Right ventricle myocardium inferior (tissue), 1 donor: ENCODE data around the gene CDK5RAP3. TPM values are rescaled to one million over a fixed set of nuclear protein-coding genes. Genes with fewer than 3 reads are reported as not detected.
"Not testable (repeated sequence)": the region's sequence is repeated elsewhere in the genome, so short reads cannot be mapped to it uniquely, and the experiment has no call there.

ENCODE experiments used
- ATAC-seq: fragments of 200-7000 bp; cut with Tn5 transposase; one replicate; pipeline ENCODE4 v1.9.1; 2020; ENCODE audit warnings: mild to moderate bottlenecking, moderate library complexity
- DNase-seq: peaks from one replicate; pipeline ENCODE4 v3.0.0; 2021; ENCODE audit errors: missing footprints
- intact Hi-C: fragments of 100-400 bp; cut with DNase I; formaldehyde crosslinking; loops from one replicate; pipeline ENCODE4 v1.11.0; 2022
- total RNA-seq: library from RNA; stranded (reverse); fragmentation: NEBNext Ultra II Directional; extraction: Animal tissue kit (Norgen Biotek cat#: 25700); gene quantifications from one replicate; pipeline ENCODE4 v1.2.1, GENCODE V29; 2021
- donor health status: DM: no; HTN: yes; CAD: no; lungs with severe emphysema.

CDK5RAP3 gene
- total RNA-seq, 1 donor from 2014 or later: 50.0 TPM

DNA sequence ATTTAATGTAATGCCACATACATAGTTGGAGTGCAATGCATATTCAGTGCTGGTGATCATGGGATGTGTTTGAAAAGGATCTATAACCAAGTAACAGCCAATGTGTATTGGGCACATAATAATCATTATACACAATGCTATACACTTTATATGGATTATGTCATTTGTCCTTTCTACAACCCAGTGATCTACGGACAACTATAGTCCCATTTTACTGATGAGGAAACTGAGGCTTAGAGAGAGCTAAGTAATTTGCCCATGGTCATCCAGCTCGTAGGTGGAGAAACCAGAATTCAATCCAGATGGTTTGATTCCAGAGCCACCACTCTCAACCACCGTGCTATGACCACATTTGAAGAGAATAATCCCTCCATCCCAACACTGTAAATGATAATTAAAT lies 39.3 kb downstream of the CDK5RAP3 start:
- no peak for ATAC-seq
- intact Hi-C loops: no loop called here
- no peak for DNase-seq

DNA sequence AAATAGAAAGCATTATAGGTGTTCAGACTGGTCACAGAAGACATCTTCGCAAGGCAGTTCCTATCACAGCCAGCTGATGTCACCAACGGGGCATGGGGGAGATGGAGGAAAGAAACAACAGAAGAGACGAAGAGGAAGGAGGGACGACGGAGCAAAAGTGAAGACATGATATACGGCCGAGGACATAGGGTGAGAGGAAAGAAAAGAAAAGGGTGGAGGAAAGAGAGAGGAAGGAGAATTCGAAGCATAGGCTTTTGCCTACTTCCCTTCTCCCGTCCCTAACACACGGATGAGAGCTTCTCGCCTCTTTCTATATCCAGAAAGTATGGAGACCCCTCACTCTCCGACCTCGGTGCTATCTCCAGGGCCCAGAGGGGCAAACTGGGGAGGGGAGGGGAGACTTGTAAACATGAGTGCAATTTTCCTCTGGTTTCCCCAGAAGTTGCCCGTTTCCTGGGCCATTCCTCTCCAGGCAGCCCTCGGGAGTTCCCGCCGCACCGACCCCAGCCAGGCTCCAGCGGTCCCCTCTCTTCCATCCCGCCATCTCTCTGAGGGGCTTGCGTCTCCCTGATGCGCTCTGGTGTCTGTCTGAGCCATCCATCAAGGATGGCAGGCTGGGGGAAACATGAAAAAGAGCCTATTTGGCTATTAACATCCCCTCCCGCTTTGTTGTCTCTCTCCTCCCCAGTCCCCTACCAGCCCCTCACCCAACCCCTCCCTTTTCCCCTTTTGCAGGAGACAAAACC lies 40.7 kb downstream of the CDK5RAP3 start:
- intact Hi-C loops: no loop called here
- DNase-seq: no peak
- ATAC-seq: no peak

DNA sequence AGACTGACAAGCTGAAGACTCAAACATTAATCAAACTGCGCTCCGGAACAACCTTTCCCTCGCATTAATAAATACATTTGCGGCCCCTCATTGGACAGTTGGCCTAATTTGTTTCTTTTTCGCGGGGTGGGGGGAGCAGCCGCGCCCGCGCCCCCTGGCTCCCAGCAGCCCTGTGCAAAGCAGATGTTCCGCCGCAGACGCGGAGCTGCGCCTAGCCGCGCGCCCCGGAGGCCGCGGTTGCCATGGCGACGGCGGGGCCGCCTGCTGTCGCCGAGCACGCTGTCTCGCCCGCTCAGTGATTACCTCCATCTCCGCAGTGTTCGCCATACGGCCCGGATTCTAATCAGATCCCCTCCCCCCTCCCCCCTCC lies 41.2 kb downstream of the CDK5RAP3 start:
- DNase-seq (peak; percentile 81), ATAC-seq (peak; percentile 36)
- intact Hi-C loops: no loop called here

DNA sequence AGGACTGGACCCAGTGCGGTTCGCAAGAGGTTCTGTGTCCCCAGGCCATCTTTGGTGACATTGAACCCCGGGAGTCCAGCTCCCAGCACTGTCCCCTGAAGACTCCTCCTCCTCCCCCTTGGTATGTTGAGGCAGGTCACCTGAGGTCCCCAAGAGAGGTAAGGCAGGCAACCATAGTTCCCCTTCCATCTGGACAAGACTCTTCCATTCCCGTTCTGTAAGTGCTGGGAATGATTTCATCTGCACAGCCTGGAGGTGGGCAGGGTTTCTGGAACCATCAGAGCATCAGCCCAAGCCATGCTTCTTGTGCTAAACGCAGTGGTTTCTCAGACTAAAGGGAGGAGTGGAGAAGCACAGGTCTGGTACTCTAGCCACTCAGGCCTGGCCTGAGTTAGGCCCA lies 41.7 kb downstream of the CDK5RAP3 start:
- ATAC-seq (no peak), DNase-seq (no peak)
- intact Hi-C loops: no loop called here

DNA sequence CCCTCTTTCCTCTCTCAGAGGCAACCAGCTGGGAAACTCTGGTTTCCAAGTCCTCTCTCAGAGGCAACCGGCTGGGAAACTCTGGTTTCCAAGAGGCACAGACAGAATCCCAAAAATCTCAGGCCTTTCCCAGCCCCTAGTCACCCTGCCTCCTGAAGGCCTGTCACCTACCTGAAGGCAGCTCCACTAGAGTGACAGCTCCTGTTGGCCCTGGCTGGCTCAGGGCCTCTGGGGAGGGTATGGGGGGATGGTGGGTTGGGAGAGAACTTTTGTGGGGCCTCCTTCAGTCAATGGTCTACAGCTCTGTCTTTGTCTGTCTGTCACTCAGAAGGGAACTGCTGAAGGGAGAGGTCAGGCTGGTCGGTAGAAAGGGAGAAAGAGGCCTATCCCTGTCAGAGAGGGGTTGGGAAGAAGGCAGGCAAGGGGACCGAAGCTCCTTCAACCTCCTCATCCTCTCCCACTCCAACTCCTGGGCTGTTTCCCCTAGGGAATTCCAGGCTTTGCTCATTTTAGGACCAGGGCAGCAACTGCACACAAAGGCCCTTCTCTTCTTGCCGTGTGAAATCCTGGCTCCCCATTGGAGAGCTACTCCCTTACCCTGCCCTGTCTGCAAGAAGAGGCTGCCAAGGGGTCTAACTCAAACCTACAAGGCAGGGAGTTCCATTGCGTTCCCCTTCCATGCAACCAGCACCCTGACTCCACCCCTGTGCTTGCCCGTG lies 43.1 kb downstream of the CDK5RAP3 start:
- intact Hi-C loops: no loop called here
- no peak for ATAC-seq
- DNase-seq: no peak

DNA sequence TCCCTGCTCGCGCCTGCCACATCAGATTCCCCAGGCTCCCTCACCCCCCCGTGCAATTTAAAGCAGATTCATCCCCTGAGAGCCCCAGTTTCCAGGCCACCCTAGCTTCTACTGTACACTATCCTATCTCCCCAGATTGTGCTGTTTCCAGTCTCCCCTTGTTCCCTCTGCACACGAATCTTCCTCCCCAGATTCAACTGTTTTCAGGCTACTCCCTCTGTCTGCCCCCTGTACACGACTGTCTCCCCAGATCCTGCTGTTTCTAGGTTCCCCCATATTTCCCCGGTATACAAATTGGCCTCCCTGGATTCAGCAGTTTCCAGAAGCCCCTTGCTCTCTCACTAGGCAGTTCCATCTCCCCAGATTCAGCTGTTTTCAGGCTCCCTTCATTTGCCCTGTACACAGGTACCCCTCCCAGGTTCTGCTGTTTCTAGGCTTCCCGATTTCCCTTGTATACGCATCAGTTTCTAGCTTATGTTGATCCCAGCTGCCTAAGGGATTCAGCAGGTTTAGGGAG lies 43.7 kb downstream of the CDK5RAP3 start:
- DNase-seq (no peak), ATAC-seq (no peak)
- intact Hi-C loops: no loop called here

DNA sequence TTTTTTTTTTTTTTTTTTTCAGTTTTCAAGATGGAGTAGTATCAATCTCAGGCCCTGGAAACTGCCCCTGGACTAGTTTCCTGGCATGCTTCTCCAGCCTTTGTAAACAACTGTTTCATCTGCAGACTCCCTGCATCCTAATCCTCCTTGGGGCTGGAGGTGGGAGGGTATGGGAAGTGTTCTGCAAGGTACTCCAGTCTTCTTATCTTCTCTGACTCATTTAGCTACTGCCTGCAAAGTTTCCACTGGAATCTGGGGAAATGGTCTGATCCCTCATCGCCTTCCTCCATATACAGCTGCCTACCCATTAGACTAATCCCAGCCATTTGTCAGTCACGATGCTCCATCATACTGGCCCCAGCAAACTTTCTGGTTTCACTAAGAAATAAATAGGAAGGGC lies 45.2 kb downstream of the CDK5RAP3 start:
- ATAC-seq (no peak), DNase-seq (no peak)
- intact Hi-C loops: no loop called here

DNA sequence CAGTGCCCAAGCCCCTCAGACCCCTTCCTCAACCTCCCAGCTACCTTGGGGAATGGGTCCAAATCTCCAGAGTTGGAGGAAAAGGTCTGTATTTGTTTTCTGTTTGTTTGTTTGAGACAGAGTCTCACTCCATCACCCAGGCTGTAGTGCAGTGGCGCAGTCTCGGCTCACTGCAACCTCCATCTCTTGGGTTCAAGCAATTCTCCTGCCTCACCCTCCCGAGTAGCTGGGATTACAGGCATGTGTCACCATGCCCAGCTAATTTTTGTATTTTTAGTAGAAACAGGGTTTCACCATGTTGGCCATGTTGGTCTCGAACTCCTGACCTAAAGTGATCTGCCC lies 46.9 kb downstream of the CDK5RAP3 start:
- DNase-seq, ATAC-seq: not testable (repeated sequence)
- intact Hi-C loops: loop anchor here (1.0 kb wide), 2 partner anchors 39 to 68 kb away; no protein-coding TSS in a partner anchor

DNA sequence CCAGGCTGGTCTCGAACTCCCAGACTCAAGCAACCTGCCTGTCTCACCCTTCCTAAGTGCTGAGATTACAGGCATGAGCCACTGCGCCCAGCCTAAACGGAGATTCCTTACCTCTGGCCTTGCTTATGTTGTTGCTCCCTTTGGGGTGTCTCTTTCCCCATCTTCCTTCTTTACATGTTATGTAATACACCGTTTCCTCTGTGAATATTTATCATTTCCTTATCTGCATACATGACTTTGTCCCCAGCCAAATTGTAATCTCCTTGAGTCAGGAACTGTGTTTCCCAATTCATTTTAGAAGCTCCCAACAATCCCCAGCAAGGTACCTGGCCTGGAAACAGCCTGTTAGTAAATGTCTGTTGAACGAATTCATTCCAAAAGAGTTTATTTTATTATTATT lies 51.0 kb downstream of the CDK5RAP3 start:
- ATAC-seq (no peak), DNase-seq (no peak)
- intact Hi-C loops: loop anchor here (10.0 kb wide), 2 partner anchors 313 to 593 kb away; partner anchors contain the start of genes HOXB7 and HOXB8

DNA sequence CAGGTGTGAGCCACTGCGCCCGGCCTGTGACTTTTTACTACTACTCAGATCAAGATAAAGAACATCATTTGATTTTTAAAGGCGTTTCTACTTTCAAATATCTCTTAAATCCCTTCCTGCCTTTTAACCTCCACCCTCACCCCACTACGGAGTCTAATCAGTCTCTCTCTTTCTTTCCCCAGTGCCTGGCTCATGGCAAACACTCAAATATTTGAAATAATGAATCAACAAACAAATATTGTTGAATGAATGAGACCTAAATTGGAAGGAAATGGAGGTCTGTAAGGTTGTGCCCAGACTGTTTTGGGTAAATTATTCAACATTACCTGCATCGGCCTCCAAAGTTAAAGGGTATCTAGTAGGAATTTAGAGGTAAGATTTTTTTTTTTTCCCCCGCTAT lies 52.0 kb downstream of the CDK5RAP3 start:
- ATAC-seq (no peak), DNase-seq (no peak)
- intact Hi-C loops: loop anchor here (10.0 kb wide), 2 partner anchors 312 to 592 kb away; partner anchors contain the start of genes HOXB7 and HOXB8

DNA sequence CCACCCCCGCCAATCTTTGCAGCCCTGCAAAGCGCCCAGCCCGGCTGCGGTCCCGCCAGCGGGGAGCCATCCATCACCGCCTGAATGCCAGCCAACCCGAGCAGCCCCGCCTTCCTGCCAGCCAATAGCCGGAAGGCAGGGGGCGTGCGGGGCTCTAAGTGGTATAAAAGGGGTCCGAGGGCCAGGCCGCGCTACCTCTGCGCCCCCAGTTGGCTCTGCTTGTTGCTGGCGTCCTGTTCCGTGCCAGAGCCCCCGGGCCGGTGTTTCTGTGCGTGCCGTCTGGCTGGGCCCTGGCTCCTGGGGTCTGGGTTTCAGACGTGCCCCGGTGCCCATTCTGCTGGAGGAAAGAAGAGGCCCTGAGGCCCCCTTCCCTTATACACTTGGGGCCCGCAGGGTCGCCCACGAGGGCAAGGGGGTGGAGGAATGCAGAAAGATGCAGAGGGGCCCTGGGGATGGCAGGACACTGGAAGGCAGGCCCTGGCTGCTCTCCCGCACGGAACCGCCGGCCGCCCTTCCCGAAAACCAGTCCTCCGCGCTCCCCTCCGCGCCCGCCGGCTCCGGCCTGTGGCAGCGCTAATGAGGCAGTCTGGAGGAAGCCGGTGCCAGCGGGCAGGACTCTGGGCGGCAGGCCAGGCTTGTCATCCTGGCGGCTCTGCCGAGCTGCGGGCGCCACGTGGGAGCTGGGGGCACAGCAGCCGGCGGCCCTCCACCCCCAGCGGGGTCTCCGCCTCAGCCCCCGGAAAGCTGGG lies 52.7 kb downstream of the CDK5RAP3 start:
- intact Hi-C loops: loop anchor here (2.0 to 10.0 kb wide), 3 partner anchors 183 to 591 kb away; partner anchors contain the start of genes HOXB7, HOXB8 and SCRN2
- DNase-seq (peak; percentile 92), ATAC-seq (peak; percentile 60)

DNA sequence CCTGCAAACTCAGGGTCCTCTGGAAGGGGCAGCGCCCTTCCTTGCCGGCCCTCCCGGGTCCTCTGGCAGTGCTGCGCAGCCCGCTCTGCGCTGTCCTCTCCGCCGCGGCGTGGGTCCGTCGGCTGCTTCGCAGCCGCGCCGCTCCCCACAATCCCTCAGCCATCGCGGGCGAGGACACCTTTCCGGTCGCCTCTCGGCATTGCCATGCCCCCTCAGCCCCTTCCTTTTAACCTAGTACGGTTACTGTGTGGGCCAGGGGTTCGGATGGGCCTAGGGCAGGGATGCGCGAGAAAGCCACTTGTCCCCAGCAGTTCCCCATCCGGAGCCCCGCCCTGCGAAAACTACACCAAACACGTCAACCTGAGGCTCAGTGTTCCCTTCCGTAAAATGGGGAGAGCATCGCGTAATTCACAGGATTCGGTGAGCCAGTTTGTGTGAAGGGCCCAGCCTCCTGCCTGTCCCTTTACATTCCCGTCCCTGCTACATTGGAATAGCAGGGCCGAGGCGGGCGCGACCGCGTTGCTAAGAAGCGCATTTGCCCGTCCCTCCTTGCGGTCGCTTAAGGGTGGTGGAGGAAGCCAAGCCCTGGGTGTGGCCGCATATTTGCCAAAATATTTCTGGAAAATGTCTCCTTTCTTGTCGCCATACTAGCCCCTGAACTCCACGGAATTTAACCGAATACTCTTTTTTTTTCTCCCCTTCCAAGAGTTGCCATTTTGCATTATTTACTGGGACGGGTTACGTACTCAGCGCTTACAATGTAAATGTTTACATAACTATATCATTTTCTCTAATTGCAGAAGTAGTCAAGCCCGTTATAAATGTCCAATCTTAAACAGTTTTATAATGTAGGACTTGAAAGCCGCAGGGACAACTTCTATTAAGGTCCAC lies 53.5 kb downstream of the CDK5RAP3 start:
- DNase-seq (peak; percentile 85), ATAC-seq (peak; percentile 6)
- intact Hi-C loops: loop anchor here (1.0 to 10.0 kb wide), 4 partner anchors 107 to 590 kb away; partner anchors contain the start of genes HOXB7, HOXB8 and SCRN2

DNA sequence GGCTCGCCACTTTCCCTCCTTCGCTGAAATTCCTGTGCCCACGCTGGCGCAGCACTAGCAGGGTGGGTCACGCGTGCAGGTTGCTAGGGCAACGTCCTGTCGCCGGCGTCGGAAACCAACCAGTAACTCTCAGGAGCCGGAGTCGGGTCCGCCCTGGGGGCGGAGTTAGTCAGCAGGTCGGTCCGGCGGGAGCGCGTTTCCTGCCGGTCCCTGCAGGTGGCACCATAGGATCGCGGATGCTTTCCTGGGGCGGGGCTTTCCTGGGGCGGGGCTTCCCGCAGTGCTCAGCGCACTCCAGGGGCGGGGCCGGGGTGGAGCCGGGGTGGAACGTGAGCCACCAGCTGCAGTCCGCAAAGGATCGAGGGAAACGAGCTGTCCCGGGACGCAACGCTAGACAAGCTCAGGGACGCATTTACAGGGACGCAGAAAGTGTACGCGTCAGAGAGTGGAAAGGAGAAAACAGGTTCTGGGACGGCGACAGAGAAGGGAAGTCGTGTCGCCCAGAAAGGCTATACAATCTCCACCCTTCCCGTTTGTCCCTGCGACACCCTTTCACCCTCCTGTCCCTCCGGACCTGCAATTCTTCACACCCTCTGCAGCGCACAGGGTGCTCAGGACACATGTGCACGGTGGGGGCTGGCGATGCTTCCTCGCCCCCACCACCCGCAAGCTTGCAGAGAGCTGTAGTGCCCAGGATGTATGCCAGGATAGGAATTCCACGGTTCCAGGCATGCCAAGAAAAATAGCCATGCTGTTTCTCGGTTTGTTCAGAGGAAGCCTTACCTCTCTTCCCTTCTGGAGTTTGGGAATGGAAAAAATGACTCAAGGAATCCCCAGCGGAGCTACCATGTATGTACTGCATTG lies 54.4 kb downstream of the CDK5RAP3 start:
- DNase-seq (peak; percentile 100), ATAC-seq (peak; percentile 93)
- intact Hi-C loops: loop anchor here (1.0 to 10.0 kb wide), 4 partner anchors 106 to 590 kb away; partner anchors contain the start of genes HOXB7, HOXB8 and SCRN2

DNA sequence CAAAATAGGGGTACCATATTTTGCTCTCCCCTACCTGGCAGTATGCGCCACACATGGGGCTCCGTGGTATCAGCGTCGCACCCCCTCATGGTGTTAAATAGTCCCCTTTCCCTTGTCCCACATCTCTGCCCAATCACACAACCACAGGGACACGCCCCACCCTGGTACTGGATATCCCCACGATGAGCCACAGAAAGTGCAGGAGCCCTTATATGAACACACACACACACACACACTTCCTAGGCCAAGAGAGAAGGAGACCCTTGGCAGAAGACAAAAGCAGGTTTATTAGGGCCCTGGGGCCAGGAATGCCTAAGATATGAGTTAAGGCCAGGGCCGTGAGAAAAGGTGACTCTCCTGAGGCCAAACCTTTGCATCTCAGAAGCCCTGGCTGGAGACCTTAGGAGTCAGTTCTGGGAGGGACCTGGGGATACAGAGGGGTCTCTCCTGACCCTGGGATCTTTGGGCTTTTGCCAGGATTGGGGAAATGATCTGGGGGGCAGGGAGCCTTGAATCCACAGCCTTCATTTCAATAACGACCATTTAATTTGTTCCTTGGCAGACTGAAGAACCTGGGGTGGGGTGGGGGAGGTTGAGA lies 55.1 kb downstream of the CDK5RAP3 start:
- intact Hi-C loops: loop anchor here (1.0 to 10.0 kb wide), 6 partner anchors 27 to 589 kb away; partner anchors contain the start of genes HOXB7, HOXB8 and SCRN2
- ATAC-seq (no peak), DNase-seq (no peak)

DNA sequence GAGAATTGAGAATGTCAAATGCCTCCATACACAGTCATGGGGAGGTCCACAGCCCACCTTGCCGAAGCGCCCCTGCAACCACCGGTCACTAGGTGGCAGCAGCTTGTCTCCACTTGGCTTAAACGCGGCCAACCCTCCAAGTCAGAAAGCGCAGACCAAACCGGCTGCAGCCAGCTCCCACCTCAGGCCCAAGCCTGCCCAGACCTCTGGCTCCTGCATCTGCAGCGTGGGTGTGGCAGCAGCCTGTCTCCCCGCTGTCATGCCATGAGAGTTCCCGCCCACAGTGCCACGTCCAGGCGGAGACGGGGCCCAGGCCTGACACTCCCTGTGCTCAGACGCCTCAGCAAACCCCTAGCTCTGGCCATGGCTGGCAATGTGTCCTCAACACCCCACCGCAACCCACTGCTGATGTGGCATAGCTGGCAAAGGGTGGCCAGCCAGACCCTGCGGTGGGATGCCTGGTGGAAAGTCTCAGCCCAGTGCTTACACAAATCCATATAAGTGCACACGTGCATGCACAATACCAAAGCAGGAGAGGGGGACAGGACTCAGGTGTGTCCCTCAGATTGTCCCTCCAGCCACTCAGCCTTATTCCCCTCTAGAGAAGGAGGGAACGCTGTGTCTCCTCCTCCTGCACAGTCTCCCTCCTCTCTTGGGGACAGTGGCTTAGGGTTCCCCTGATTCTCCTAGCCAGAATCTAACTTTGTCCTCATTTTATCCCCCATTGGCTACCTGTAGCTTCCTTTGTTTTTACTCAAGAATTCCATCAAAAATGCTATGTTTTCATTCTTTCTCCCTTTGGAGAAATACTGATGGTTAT lies 55.8 kb downstream of the CDK5RAP3 start:
- peak; percentile 32 for ATAC-seq
- intact Hi-C loops: loop anchor here (1.0 to 10.0 kb wide), 4 partner anchors 26 to 588 kb away; partner anchors contain the start of genes HOXB7 and HOXB8

More for the DNA sequence above, 55.8 kb downstream of the CDK5RAP3 start:
- DNase-seq: peak; percentile 88
